ENCODE results near the gene ENTPD2. TPM values are rescaled to one million over a fixed set of nuclear protein-coding genes. Genes with fewer than 3 reads are reported as not detected.

ENTPD2 gene
- total RNA-seq, 1 donor from 2014 or later, result 0.46 TPM

- no peak for TF ChIP-seq CTCF (IDR thresholded peaks at IDR 0.05)
- Mint-ChIP-seq H3K27ac (ENCODE audit: unreplicated experiment) (no peak overlapping the region), H3K4me1 (ENCODE audit: unreplicated experiment) (no peaks in the 10 kb centered on the region), H3K36me3 (ENCODE audit: unreplicated experiment) (peaks cover 37% of the 10 kb centered on the region), H3K27me3 (ENCODE audit: unreplicated experiment) (no peaks in the 10 kb centered on the region), H3K4me3 (ENCODE audit: unreplicated experiment) (no peak overlapping the region), H3K9me3 (ENCODE audit: unreplicated experiment) (no peaks in the 10 kb centered on the region)
- DNase-seq (ENCODE audit: extremely low spot score, unreplicated experiment), result no peak
Observed at GRCh38 chr9:137096785-137097546, 43.1 kb upstream of the ENTPD2 start.

GRCh38 chr9:137095664-137096517 lies 42.0 kb upstream of the ENTPD2 start:
- no peak overlapping the region for H3K27ac Mint-ChIP-seq (ENCODE audit: unreplicated experiment)
- H3K9me3 Mint-ChIP-seq (ENCODE audit: unreplicated experiment), result no peaks in the 10 kb centered on the region
- no peaks in the 10 kb centered on the region for H3K4me1 Mint-ChIP-seq (ENCODE audit: unreplicated experiment)
- H3K27me3 Mint-ChIP-seq (ENCODE audit: unreplicated experiment), result no peaks in the 10 kb centered on the region
- TF ChIP-seq CTCF (IDR thresholded peaks at IDR 0.05), result no peak
- no peak overlapping the region for H3K4me3 Mint-ChIP-seq (ENCODE audit: unreplicated experiment)
- H3K36me3 Mint-ChIP-seq (ENCODE audit: unreplicated experiment), result peaks cover 37% of the 10 kb centered on the region
- DNase-seq (ENCODE audit: extremely low spot score, unreplicated experiment), result no peak

- Mint-ChIP-seq H3K9me3 (ENCODE audit: unreplicated experiment) (no peaks in the 10 kb centered on the region), H3K27ac (ENCODE audit: unreplicated experiment) (peak overlapping the region; percentile 38), H3K27me3 (ENCODE audit: unreplicated experiment) (no peaks in the 10 kb centered on the region), H3K4me3 (ENCODE audit: unreplicated experiment) (no peak overlapping the region), H3K36me3 (ENCODE audit: unreplicated experiment) (peaks cover 21% of the 10 kb centered on the region), H3K4me1 (ENCODE audit: unreplicated experiment) (peaks cover 28% of the 10 kb centered on the region)
- no peak for DNase-seq (ENCODE audit: extremely low spot score, unreplicated experiment)
- TF ChIP-seq CTCF (IDR thresholded peaks at IDR 0.05), result no peak
Observed at GRCh38 chr9:137089232-137089947, 35.5 kb upstream of the ENTPD2 start.

- Mint-ChIP-seq H3K27me3 (ENCODE audit: unreplicated experiment) (no peaks in the 10 kb centered on the region), H3K4me1 (ENCODE audit: unreplicated experiment) (peaks cover 39% of the 10 kb centered on the region), H3K27ac (ENCODE audit: unreplicated experiment) (no peak overlapping the region), H3K4me3 (ENCODE audit: unreplicated experiment) (peak overlapping the region; percentile 80), H3K9me3 (ENCODE audit: unreplicated experiment) (no peaks in the 10 kb centered on the region), H3K36me3 (ENCODE audit: unreplicated experiment) (peaks cover 22% of the 10 kb centered on the region)
- TF ChIP-seq CTCF (IDR thresholded peaks at IDR 0.05), result no peak
- no peak for DNase-seq (ENCODE audit: extremely low spot score, unreplicated experiment)
Observed at GRCh38 chr9:137088121-137088520, 34.3 kb upstream of the ENTPD2 start.

Measured in osteocyte (in vitro differentiated cells).